GM18508 (cell line): Measurements from ENCODE around the gene FGF2.

Source experiments
- ATAC-seq: cut with Tn5 transposase; IDR thresholded peaks from one replicate; pipeline ENCODE4 v1.9.1; 2021; ENCODE audit warnings: moderate number of reproducible peaks; ENCODE audit not compliant: insufficient read depth, unreplicated experiment

The FGF2 gene

DNA sequence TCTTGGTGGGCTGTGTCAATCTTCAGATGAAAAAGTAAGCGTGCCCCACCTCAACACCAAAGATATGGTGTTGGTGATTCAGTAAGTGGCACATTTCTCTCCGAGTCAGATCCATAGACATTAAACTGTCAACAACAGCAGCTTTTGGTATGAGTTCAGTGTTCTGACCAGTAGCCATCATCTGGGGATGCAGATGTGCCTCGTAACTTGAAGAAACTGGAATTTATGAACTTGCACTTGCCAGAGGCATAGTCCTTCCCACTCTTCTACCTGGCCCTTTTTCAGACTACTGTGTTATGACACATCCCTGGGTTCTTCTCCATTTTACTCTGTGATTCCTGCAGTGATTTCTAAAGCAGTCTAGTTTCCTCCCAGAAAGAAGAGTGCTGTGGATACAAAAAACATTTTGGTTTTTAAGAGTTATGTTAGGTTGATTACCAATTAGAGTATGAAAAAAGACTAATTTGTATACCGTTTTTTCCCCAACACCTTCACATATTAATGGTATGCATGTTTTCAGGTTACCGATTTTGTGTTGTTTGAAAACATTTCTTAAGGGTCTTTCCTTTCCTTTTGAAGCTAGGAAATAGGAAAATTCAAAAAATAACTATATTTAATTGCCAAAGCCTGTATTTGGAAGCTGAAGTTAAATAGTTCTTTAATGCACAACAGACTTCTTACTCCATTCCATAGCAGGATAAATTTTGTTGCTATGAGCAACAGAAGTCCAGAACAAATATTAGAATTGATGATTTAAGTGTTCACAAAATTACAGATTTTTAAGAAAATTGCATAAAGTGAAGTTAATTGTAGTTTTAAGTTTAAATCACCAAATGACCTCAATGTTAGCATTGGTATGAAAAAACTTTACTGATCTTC lies 56.5 kb downstream of the FGF2 start:
- no peak for ATAC-seq

DNA sequence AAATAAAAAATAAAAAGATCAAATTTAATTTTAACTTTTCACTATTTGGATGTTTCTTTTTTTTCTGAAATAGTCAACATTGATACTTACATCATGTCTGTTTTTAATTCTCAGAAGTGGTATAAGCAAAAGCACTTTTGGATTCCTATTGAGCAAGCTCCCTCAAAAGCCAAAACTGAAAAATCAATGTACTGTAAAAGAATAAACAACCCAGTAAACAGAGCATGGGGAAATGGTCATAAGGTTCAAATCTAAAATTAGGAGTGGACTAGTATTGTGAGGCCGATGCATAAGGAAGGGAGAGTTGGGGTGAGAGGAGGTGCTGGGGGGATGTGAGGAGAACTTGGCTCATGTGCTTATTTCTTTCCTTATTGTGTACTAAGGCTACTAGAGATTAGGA lies 57.9 kb downstream of the FGF2 start:
- ATAC-seq: no peak

DNA sequence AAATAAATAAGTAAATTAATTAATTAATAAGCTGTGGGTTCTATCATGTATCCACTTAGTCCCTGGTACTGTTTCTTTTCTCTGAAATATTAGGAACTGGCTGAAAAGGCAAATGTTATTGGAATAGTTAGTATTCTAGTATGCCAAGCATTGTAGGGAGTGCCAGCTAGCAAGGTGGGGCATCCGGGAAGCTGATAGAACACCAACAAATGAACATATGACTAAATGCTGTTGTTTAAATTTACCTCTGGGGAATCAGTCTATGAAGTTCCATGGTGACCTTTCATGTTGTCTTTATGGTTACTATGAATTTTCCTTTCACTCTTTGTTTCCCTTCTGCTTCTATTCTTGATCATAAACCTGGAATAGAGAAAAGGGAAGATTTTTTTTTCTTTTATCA lies 63.1 kb downstream of the FGF2 start:
- no peak for ATAC-seq

DNA sequence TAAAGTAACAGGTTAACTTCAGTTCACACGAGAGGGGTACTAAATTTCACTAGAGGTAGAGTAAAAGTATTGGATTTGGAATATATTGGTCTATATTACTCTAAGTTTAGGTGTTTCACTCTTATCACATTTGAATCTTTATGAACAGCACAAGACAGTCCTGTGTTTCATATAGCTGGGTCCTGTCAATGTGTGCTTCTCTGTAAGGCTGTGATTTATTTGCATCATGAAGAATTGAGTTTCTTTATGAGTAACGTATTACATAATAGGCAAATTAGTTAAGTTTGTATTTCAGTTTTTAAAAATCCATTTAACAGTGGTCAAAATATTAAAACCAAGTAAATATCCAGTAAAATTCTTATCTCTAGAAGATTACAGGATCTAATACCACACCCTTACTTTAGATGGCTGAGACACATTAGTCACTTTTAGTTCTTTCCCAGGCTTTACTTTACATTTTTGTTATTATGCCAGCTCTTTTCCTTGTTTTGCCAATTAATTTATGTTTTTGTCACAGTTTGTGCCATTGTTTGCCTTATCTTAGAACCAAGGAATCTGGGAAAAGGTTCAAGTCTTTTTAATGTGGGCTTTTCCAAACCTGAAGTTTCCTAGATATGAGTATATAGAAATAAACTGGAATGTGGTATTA lies 63.6 kb downstream of the FGF2 start:
- ATAC-seq: no peak

DNA sequence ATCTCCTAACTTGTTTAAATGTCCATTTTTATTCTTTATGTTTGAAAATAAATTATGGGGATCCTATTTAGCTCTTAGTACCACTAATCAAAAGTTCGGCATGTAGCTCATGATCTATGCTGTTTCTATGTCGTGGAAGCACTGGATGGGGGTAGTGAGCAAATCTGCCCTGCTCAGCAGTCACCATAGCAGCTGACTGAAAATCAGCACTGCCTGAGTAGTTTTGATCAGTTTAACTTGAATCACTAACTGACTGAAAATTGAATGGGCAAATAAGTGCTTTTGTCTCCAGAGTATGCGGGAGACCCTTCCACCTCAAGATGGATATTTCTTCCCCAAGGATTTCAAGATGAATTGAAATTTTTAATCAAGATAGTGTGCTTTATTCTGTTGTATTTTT lies 68.2 kb downstream of the FGF2 start:
- ATAC-seq: no peak

DNA sequence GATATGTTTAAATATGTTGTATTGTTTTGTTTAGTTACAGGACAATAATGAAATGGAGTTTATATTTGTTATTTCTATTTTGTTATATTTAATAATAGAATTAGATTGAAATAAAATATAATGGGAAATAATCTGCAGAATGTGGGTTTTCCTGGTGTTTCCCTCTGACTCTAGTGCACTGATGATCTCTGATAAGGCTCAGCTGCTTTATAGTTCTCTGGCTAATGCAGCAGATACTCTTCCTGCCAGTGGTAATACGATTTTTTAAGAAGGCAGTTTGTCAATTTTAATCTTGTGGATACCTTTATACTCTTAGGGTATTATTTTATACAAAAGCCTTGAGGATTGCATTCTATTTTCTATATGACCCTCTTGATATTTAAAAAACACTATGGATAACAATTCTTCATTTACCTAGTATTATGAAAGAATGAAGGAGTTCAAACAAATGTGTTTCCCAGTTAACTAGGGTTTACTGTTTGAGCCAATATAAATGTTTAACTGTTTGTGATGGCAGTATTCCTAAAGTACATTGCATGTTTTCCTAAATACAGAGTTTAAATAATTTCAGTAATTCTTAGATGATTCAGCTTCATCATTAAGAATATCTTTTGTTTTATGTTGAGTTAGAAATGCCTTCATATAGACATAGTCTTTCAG lies 68.8 kb downstream of the FGF2 start:
- no peak for ATAC-seq

DNA sequence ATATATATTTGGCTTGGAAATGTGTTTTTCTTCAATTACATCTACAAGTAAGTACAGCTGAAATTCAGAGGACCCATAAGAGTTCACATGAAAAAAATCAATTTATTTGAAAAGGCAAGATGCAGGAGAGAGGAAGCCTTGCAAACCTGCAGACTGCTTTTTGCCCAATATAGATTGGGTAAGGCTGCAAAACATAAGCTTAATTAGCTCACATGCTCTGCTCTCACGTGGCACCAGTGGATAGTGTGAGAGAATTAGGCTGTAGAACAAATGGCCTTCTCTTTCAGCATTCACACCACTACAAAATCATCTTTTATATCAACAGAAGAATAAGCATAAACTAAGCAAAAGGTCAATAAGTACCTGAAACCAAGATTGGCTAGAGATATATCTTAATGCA lies 69.6 kb downstream of the FGF2 start:
- no peak for ATAC-seq

DNA sequence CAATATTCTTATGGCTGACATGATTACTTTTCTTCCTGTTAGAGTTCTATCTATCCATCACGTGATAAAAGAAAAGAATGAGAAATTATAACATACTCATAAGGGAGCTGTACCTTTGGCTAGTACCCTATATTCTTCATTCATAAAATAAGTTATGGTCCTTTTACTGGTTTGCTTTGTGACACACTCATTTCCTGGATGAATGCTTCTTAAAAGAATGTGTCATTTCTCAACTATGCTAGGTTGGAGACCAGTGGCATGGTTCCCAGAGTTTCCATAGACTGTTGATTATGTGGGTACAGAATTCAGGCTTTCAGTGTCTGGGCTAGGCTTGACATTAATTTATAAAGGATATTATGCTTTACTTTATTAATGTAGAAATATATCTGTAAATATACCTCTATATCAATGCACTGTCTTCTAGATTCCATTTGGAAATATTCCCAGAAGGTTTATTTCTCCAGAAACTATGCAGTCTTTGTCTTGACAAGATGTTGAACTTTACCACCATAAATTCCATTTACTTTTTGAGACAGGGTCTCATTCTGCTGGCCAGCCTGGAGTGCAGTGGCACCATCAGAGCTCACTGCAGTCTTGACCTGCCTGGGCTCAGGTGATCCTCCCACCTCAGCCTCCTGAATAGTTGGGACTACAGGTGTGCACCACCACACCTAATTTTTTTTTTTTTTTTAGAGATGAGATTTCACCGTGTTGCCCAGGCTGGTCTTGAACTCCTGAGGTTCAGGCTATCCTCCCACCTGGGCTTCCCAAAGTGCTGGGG lies 71.9 kb downstream of the FGF2 start:
- no peak for ATAC-seq

DNA sequence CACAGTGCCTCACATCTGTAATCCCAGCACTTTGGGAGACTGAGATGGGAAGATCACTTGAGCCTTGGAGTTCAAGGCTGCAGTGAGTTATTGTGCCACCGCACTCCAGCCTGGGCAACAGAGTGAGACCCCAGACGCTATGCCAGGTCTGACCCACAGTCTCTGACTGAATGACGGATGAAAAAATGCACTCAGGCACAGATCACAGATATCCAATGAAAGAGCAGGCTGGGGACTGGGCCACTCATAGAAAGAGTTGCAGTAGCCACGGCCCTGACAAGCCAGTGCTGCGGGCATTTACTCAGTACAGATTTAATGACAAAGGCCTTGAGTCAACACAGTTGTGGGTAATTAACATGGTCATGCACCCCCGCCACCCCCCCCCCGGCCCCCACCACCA lies 73.1 kb downstream of the FGF2 start:
- ATAC-seq: no peak

DNA sequence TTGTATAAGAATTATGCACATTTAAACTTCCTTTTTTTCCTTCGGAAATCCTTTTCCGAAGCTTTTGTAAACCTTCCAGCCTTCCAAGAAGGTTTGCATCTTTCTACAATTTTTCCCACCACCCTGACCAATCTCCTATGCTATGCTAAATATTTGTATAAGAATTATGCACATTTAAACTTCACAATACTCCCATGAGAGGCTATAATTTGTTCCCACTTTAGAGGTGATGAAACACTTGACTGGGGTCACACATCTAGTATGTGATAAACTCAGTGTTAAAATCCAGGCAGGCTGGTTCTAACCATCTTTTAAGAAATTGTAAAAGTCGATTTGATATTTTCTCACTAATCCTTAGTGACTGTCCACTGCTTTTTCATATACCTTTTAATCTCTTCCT lies 73.7 kb downstream of the FGF2 start:
- ATAC-seq: no peak

DNA sequence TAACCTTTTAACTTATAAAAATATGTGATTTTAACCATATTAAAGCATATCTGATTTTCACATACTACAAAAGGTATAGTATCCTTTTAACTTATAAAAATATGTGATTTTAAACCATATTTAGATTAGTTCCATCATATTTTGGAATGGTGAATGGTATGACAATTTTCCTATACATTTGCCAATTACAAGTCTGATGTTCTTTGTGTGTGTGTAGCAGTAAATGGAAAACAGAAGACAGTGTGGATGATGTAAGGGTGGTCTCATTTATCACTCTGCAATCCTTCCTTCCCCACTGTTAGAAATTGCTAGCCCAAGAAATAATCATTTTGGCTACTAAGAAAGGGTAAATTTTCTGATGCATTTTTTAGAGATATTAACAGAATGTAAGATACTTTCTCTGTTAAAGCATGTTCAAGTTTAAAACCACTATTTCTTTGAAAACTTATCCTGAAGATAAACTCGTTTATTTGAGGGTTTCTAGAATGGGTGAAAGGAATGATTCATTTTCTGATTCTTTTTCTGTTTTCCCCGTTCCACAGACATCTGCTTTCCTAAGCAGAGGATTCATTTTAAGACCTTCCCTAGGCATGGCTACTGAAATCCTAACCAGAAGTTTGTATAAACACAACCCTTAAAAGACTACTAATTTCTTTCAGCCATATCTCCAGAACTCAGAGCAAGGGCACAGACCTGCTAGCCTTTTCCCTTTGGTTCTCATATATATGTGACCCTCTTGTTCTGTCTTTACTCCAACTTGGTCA lies 74.8 kb downstream of the FGF2 start:
- no peak for ATAC-seq

DNA sequence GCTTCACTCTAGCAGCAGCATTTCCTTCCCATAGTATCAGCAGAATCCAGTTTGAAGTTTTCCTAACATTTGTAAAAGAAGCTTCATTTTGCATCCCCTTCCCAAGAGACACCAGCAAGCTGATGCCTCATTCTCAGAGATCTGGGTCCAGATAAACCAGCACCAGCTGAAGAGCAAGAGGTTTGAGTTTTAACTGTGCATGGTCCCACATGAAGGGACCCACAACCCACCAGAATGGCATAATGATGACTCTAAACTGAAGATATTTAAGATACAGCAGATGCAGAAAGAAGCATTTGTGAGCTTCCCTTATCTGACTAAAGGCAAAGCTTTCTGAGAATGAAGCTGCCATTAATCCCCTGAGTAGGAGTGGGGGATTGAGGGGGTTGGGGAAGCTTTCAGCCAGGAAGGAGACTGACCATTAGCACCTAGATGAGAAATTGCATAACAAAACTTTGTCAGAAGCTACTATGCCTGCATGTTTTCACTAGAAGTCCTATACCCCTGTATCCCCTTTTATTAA lies 77.2 kb downstream of the FGF2 start:
- no peak for ATAC-seq

DNA sequence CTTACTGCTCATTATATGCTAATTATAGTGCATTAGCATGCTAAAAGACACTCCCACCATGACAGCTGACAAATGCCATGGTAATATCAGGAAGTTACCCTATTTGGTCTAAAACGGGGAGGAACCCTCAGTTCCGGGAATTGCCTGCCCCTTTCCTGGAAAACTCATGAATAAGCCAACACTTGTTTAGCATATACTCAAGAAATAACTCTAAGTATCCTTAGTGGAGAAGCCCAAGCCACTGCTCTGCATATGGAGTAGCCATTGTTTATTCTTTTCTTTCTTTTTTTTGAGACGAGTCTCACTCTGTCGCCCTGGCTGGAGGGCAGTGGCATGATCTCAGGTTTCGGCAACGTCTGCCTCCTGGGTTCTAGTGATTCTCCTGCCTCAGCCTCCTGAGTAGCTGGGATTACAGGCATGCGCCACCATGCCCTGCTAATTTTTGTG lies 80.3 kb downstream of the FGF2 start:
- no peak for ATAC-seq

DNA sequence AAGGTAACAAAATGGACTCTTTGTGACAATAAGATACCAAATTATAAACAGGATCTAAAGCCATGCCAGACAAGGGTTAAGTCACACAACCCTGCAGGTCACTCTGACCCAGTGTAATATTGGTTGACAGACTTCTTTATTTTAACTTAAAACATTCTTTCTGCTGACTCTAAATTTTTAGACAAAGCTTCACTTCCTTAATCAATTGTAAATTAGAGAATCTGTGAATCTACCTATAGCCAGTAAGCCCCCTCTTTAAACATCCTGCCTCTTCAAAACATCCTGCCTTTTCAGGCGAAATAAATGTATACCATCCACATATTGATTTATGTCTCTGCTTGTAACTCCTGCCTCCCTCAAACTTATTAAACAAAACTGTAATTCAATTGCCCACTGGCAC lies 81.6 kb downstream of the FGF2 start:
- no peak for ATAC-seq

DNA sequence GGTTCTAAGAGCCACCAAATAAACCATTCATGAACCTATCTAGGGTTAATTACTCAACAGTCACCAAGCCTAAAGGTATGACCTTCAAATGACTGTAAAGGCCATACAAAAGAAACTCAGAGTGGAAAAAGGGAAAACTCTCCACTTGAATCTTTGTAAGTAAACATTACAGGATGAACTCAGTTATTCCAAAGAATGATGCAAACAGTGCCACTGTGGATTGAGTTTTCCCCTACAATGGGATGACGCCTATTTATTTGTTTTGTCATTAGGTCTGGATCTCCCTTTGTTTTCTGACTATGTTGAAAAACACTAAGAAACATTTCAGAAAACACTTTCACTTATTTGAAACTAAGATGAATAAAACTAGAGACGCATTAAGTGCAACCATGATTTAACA lies 83.1 kb downstream of the FGF2 start:
- ATAC-seq: no peak

DNA sequence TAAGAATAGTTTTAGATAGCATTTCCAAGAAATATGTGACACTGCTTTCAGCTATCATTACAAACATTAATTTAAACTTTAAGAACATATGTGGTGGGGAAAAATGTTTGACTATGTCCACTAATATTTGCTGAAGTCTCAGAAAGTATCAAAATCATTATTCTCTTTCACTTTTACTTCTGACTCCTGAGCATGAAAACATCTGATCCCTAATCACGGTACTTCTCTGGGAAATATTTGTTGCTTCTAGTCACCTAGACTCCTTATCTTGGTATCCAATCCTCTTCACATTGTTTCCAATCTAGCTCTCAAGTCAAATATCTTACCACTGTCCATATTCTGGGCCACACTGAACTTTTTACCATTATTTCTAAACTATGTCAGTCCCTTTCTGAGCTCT lies 85.0 kb downstream of the FGF2 start:
- no peak for ATAC-seq

DNA sequence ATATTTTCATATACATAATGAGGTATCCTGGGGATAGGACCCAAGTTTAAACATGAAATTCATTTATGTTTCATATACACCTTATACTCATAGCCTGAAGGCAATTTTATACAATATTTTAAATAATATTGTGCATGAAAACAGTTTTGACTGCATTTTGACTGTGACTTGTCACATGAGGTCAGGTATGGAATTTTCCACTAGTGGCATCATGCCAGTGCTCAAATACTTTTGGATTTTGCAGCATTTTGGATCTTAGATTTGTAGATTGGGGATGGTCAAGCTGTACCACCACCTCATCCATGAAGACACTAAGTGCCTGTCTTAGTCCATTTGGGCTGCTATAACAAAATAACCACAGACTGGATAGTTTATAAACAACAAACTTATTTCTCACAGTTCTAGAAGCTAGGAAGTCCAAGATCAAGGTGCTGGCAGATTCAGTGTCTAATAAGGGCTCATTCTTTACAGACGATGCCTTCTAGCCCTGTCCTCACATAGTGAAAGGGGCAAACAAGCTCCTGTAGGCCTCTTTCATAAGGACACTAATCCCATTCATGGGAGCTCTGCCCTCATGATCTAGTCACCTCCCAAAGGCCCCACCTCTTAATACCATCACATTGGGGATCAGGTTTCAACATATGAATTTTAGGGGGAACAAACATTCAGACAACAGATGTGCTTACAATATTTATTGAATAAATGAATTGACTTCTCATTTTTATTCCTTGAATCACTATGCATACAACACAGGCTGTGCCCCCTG lies 86.4 kb downstream of the FGF2 start:
- ATAC-seq: no peak

DNA sequence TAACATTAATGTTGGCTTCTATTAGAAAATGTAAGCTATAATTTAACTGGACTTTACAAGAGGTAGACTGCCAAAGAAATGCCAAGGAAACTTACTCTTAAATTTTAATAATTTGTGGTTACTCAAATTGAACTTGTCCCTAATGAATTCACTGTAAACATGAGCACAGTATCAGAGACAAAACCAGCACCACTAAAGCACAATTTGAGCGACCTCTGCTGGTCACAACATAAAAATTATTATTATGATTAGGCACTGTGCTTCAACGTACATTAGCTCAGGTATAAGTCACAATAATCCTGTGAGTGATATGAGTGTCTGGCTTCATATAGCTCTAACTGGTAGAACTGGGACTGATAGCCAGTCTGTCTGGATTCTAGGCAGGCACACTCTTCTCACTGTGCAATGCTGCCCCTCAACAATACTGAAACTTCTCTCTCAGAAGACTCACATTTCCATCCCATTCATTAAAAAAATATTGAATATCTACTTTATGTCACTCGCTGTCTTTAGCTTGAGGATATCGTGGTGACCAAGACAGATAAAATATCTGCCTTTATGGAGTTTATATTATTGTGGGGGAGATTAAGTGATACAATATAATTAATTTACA lies 87.8 kb downstream of the FGF2 start:
- peak; percentile 76 for ATAC-seq

DNA sequence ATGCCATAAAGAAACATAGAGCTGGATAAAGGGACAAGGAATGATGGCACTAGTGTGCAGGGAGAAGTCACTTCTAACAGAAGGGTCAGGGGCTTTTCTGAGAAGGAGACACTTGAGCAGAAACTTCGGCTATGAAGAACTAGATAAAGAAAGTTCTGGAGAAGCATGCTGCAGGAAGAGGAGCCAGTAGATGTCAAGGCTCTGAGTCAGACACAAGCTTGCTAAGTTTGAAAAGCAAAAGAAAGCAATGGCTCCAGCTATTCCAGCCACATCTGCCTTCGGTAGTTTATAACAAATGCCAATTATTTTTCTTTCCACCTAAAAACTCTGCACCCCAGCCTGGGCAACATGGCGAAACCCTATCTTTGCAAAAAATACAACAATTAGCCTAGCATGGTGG lies 88.3 kb downstream of the FGF2 start:
- ATAC-seq: no peak
